ENCODE measurements around the gene CBLIF.
A peak's percentile ranks its signal among the peaks of the same experiment; 100 is the strongest.

The CBLIF gene

GRCh38 chr11:59807047-59807610 lies 38.2 kb downstream of the CBLIF start:
- DNase-seq (ENCODE audit: extremely low read depth, low read depth) = no peak
- TF ChIP-seq CTCF (IDR thresholded peaks at IDR 0.05; ENCODE audit: low read depth, low read length) = no peak

DNA sequence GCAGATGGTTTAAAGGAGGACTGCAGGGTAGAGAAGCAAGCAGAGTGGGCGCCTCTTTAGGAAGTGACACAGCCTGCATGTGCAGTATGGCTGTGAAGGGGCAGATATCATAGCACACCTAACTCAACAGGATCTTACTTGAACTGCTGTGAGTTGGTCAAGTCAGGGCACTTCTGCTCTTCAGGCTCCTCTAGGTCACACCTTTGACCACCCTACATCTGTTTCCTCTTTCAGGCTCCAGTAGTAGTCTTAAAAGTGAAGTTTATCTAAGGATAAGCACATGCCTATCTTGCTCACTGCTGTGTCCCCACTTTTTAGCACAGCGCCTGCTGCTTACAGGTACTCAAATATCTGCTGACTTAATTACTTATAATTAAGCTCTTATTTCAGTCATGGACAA lies 41.2 kb downstream of the CBLIF start:
- no peak for TF ChIP-seq CTCF (IDR thresholded peaks at IDR 0.05; ENCODE audit: low read depth, low read length)

GRCh38 chr11:59802639-59803176 lies 42.6 kb downstream of the CBLIF start:
- DNase-seq (ENCODE audit: extremely low read depth, low read depth) = no peak
- TF ChIP-seq CTCF (IDR thresholded peaks at IDR 0.05; ENCODE audit: low read depth, low read length) = peak; percentile 54

More for the DNA sequence above, 41.2 kb downstream of the CBLIF start:
- no peak for DNase-seq (ENCODE audit: extremely low read depth, low read depth)

DNA sequence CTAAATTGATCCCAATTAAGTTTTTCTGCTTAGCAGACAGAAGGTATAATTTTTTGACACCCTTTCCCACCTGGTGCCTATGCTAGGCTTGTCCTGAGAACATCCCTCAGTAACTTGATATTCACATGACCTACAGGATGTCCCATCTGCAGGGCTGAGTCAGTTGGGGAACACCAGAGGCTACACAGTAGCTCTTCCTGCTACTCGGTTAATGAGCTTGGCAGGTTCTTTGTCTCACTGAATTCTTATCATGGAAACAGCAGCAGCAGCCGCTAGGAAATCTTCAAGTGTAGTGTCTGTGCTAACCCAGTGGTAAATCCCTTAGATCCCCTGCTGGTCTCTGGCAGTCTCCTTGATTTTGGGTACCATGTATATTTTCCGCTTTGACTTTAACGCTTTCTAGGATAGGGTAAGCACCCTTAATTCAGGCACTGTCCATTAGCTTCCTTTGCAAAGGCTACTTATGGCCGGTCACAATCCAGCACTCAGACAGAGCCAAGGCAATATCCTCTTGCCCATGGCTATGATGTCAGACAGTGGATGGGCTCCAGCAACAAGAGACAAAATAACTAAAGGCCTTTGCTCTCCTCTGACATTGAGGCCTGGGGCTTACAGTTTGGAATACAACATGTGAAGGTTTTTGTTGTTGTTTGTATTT lies 43.2 kb downstream of the CBLIF start:
- no peak for DNase-seq (ENCODE audit: extremely low read depth, low read depth)
- TF ChIP-seq CTCF (IDR thresholded peaks at IDR 0.05; ENCODE audit: low read depth, low read length) = no peak

DNA sequence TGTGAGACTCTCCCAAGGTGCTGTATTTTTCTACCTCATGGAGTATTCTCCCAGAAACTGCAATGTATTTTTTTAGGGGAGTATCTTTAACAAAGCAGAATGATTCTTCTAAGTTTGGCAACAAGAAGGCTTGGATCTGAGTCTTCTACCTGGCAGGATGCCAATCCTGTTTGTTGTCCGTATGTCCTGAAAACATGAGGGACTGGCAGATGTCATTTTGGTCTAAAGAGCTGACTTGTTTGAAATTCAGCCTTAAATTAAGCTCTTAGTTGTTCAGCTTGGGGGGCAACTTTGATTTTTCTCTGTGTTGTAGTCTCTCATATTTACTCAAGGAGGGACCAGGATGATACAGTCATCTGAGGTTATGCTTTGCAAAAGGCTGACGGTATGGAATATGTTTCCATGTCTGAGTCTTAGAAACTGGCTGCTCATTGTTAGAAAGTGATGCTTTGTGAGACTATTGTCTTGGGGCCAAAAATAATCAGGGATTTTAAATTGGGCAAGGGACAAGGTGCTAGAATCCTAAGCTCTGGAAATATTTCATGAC lies 44.1 kb downstream of the CBLIF start:
- no peak for DNase-seq (ENCODE audit: extremely low read depth, low read depth)
- TF ChIP-seq CTCF (IDR thresholded peaks at IDR 0.05; ENCODE audit: low read depth, low read length) = no peak

GRCh38 chr11:59800390-59801025 lies 44.8 kb downstream of the CBLIF start:
- no peak for TF ChIP-seq CTCF (IDR thresholded peaks at IDR 0.05; ENCODE audit: low read depth, low read length)
- no peak for DNase-seq (ENCODE audit: extremely low read depth, low read depth)

- no peak for TF ChIP-seq CTCF (IDR thresholded peaks at IDR 0.05; ENCODE audit: low read depth, low read length)
- no peak for DNase-seq (ENCODE audit: extremely low read depth, low read depth)
Measured at GRCh38 chr11:59794417-59794816, 50.9 kb downstream of the CBLIF start.
